Measurements from ENCODE around the gene MVD. TPM values are rescaled to one million over a fixed set of nuclear protein-coding genes. Genes with fewer than 3 reads are reported as not detected.

Gene MVD
- total and polyA plus RNA-seq, 2 of the 13 experiments (the other 11 are each of a cell fraction or from before 2014, with no cell fraction given) = 28.1 to 187 TPM

DNA sequence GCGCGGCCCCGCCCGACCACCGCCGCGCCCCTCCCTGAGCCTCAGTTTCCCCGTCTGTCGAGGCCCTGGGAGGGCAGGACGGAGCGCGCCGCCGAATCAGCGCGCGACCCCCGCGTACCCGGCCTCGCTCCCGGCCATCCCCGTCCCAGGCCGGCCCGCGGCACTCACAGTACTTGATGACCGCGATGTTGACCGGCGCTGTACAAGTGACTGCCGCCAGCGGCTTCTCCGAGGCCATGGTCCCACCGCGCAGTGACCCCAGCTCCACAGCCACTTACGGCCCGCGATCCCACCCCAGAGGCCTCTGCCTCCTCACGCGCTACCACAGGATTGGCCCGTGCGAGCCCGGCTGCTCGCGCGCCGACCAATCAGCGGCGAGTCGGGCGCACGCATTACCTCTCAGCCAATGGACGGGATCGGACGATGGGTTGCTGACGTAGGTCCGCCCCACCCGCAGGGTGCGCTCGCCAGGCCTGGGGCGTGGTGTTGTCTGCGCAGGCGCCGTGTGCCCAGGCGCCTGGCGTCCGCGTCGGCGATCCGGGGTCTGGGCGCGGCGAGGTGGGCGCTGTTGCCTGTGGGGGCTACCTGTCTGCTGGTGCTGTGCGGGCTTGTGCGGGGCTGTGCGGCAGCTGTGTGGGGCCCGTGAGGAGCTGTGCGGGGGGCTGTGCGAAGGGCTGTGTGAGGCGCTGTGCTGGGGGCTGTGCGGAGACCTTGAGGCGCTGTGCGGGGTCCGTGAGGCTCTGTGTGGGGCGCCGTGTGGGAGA lies at the start of gene MVD (continued):
- no peak for TF ChIP-seq ZNF354B (CRISPR knock-in tag; IDR thresholded peaks at IDR 0.05)
- peak; percentile 52 for TF ChIP-seq ZNF546 (CRISPR knock-in tag; conservative IDR thresholded peaks at IDR 0.05)
- TF ChIP-seq RNF2 (conservative IDR thresholded peaks at IDR 0.05; ENCODE audit: low read depth) = peak; percentile 76
- peak; percentile 62; the same call in 1 of the 2 replicates for TF ChIP-seq CCDC6 (CRISPR knock-in tag; IDR thresholded peaks at IDR 0.05)
- no peak for TF ChIP-seq MTA3 (CRISPR knock-in tag; IDR thresholded peaks at IDR 0.05)
- no peak for TF ChIP-seq ZNF652 (CRISPR knock-in tag; IDR thresholded peaks at IDR 0.05; ENCODE audit: borderline replicate concordance, low read depth)
- TF ChIP-seq, protein P1, sequence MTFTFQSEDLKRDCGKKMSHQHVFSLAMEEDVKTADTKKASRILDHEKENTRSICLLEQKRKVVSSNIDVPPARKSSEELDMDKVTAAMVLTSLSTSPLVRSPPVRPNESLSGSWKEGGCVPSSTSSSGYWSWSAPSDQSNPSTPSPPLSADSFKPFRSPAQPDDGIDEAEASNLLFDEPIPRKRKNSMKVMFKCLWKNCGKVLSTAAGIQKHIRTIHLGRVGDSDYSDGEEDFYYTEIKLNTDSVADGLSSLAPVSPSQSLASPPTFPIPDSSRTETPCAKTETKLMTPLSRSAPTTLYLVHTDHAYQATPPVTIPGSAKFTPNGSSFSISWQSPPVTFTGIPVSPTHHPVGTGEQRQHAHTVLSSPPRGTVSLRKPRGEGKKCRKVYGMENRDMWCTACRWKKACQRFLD (CRISPR knock-in tag; IDR thresholded peaks at IDR 0.05; ENCODE audit: borderline replicate concordance) = peak; percentile 92; the same call in 1 of the 2 replicates
- peak; percentile 86; the same call in 1 of the 2 replicates for TF ChIP-seq ZBTB8A (CRISPR knock-in tag; IDR thresholded peaks at IDR 0.05; ENCODE audit: borderline replicate concordance, low read depth)
- TF ChIP-seq SMC3 (IDR thresholded peaks at IDR 0.05; ENCODE audit: low read length) = no peak
- TF ChIP-seq ZNF124 (CRISPR knock-in tag; IDR thresholded peaks at IDR 0.05) = peak; percentile 84; the same call in 1 of the 2 replicates
- TF ChIP-seq, protein P2, sequence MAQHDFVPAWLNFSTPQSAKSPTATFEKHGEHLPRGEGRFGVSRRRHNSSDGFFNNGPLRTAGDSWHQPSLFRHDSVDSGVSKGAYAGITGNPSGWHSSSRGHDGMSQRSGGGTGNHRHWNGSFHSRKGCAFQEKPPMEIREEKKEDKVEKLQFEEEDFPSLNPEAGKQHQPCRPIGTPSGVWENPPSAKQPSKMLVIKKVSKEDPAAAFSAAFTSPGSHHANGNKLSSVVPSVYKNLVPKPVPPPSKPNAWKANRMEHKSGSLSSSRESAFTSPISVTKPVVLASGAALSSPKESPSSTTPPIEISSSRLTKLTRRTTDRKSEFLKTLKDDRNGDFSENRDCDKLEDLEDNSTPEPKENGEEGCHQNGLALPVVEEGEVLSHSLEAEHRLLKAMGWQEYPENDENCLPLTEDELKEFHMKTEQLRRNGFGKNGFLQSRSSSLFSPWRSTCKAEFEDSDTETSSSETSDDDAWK (CRISPR knock-in tag; IDR thresholded peaks at IDR 0.05) = no peak
- peak; percentile 65; the same call in 1 of the 2 replicates for TF ChIP-seq MAZ (IDR thresholded peaks at IDR 0.05; ENCODE audit: borderline replicate concordance, low read depth, low read length)
- peak; percentile 92 for TF ChIP-seq MAZ (CRISPR knock-in tag; IDR thresholded peaks at IDR 0.05; ENCODE audit: low read depth)
- TF ChIP-seq POLR2A (IDR thresholded peaks at IDR 0.05; ENCODE audit: insufficient read depth in 1 of 2, low read depth in 2 of 2, low read length in 2 of 2) = peak; percentile 97 to 98
- peak; percentile 90 for TF ChIP-seq ZNF788 (CRISPR knock-in tag; IDR thresholded peaks at IDR 0.05; ENCODE audit: borderline replicate concordance)
- peak; percentile 83 for TF ChIP-seq ZEB1 (IDR thresholded peaks at IDR 0.05; ENCODE audit: insufficient replicate concordance, low read depth)
- no peak for TF ChIP-seq SUZ12 (IDR thresholded peaks at IDR 0.05; ENCODE audit: low read depth, low read length)
- TF ChIP-seq, protein P3, sequence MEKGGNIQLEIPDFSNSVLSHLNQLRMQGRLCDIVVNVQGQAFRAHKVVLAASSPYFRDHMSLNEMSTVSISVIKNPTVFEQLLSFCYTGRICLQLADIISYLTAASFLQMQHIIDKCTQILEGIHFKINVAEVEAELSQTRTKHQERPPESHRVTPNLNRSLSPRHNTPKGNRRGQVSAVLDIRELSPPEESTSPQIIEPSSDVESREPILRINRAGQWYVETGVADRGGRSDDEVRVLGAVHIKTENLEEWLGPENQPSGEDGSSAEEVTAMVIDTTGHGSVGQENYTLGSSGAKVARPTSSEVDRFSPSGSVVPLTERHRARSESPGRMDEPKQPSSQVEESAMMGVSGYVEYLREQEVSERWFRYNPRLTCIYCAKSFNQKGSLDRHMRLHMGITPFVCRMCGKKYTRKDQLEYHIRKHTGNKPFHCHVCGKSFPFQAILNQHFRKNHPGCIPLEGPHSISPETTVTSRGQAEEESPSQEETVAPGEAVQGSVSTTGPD (CRISPR knock-in tag; IDR thresholded peaks at IDR 0.05) = no peak
- TF ChIP-seq MAF1 (CRISPR knock-in tag; IDR thresholded peaks at IDR 0.05; ENCODE audit: borderline replicate concordance) = no peak
- TF ChIP-seq, protein P4, sequence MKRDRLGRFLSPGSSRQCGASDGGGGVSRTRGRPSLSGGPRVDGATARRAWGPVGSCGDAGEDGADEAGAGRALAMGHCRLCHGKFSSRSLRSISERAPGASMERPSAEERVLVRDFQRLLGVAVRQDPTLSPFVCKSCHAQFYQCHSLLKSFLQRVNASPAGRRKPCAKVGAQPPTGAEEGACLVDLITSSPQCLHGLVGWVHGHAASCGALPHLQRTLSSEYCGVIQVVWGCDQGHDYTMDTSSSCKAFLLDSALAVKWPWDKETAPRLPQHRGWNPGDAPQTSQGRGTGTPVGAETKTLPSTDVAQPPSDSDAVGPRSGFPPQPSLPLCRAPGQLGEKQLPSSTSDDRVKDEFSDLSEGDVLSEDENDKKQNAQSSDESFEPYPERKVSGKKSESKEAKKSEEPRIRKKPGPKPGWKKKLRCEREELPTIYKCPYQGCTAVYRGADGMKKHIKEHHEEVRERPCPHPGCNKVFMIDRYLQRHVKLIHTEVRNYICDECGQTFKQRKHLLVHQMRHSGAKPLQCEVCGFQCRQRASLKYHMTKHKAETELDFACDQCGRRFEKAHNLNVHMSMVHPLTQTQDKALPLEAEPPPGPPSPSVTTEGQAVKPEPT (CRISPR knock-in tag; IDR thresholded peaks at IDR 0.05; ENCODE audit: low read depth) = peak; percentile 41; the same call in 1 of the 2 replicates
- peak; percentile 56 for TF ChIP-seq ZNF138 (CRISPR knock-in tag; IDR thresholded peaks at IDR 0.05; ENCODE audit: low read depth)
- no peak; the same call in 1 of the 2 replicates for TF ChIP-seq FOXJ3 (CRISPR knock-in tag; IDR thresholded peaks at IDR 0.05; ENCODE audit: borderline replicate concordance)
- TF ChIP-seq SOX5 (CRISPR knock-in tag; IDR thresholded peaks at IDR 0.05; ENCODE audit: borderline replicate concordance) = no peak; the same call in 1 of the 2 replicates
- TF ChIP-seq, protein P5, sequence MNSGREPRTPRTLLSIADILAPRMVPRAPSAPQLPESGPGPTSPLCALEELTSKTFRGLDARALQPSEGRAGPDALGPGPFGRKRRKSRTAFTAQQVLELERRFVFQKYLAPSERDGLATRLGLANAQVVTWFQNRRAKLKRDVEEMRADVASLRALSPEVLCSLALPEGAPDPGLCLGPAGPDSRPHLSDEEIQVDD (CRISPR knock-in tag; IDR thresholded peaks at IDR 0.05; ENCODE audit: borderline replicate concordance) = peak; percentile 40
- peak; percentile 68; the same call in 1 of the 2 replicates for TF ChIP-seq KDM4B (CRISPR knock-in tag; IDR thresholded peaks at IDR 0.05)

Data from HepG2 (cell line).